Hepatocyte (in vitro differentiated cells): ENCODE data around the gene DSTN.

Experiments
- EZH2 ChIP-seq: fragments of 200-600 bp; sonication (generic); IDR thresholded peaks from 2 replicates; pipeline ENCODE4 v1.6.1; 2016; ENCODE audit warnings: antibody characterized with exemption, mild to moderate bottlenecking, borderline replicate concordance
- EZH2phosphoT487 ChIP-seq: fragments of 200-600 bp; sonication (generic); IDR thresholded peaks from one replicate; pipeline ENCODE4 v1.6.1; 2018; ENCODE audit warnings: antibody characterized with exemption, mild to moderate bottlenecking, low read depth, moderate library complexity; ENCODE audit not compliant: unreplicated experiment, severe bottlenecking
- TF ChIP-seq, protein P1 (sequence below): fragments of 200-600 bp; sonication (generic); IDR thresholded peaks from 2 replicates; pipeline ENCODE4 v1.5.1; 2016; ENCODE audit warnings: antibody characterized with exemption, mild to moderate bottlenecking; ENCODE audit not compliant: poor library complexity

DNA sequence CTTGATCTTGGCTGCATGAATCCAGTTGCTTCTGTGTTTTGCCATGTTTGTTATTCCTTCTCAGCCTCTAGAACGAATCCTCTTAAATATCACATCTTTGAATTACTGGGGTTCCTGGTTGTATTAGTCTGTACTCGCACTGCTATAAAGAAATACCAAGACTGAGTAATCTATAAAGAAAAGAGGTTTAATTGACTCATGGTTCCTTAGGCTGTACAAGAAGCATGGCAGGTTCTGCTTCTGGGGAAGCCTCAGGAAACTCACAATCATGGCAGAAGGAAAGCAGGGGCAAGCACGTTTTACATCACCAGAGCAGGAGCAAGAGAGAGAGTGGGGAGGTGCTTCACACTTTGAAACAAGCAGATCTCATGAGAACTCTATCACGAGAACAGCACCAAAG, 20.7 kb upstream of the DSTN start:
- TF ChIP-seq, protein P1, sequence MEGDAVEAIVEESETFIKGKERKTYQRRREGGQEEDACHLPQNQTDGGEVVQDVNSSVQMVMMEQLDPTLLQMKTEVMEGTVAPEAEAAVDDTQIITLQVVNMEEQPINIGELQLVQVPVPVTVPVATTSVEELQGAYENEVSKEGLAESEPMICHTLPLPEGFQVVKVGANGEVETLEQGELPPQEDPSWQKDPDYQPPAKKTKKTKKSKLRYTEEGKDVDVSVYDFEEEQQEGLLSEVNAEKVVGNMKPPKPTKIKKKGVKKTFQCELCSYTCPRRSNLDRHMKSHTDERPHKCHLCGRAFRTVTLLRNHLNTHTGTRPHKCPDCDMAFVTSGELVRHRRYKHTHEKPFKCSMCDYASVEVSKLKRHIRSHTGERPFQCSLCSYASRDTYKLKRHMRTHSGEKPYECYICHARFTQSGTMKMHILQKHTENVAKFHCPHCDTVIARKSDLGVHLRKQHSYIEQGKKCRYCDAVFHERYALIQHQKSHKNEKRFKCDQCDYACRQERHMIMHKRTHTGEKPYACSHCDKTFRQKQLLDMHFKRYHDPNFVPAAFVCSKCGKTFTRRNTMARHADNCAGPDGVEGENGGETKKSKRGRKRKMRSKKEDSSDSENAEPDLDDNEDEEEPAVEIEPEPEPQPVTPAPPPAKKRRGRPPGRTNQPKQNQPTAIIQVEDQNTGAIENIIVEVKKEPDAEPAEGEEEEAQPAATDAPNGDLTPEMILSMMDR, result no peak
- TF ChIP-seq EZH2 (no peak), EZH2phosphoT487 (no peak)
